Tibial nerve (tissue), 4 donors: ENCODE data around the gene PLEKHG4B. TPM values are rescaled to one million over a fixed set of nuclear protein-coding genes. Genes with fewer than 3 reads are reported as not detected.
"Not testable (repeated sequence)": the region's sequence is repeated elsewhere in the genome, so short reads cannot be mapped to it uniquely, and the experiment has no call there.

Experiments used
- DNase-seq, 2 donors: peaks; one replicate each; pipeline ENCODE4 v3.0.0-alpha.2; 2019; ENCODE audit warnings: low spot score in 2 of 2
- H3K27ac ChIP-seq, 4 donors: fragments of 200-600 bp; sonication (generic) in 3 of 4; one replicate each; pipeline ENCODE4 v1.5.1; 2017 to 2019; ENCODE audit warnings: mild to moderate bottlenecking in 1 of 4
- H3K27me3 ChIP-seq, 2 donors: fragments of 200-600 bp; sonication (generic) in 1 of 2; one replicate each; pipeline versions ENCODE4 v1.5.1 to v1.6.0; 2017 to 2019
- H3K36me3 ChIP-seq, 3 donors: fragments of 200-600 bp; sonication (generic); one replicate each; pipeline ENCODE4 v1.5.1; 2018 to 2019
- H3K4me1 ChIP-seq, 4 donors: fragments of 200-600 bp; sonication (generic) in 3 of 4; one replicate each; pipeline ENCODE4 v1.5.1; 2017 to 2019
- H3K4me3 ChIP-seq, 4 donors: fragments of 200-600 bp; sonication (generic) in 3 of 4; one replicate each; pipeline ENCODE4 v1.5.1; 2017 to 2019; ENCODE audit warnings: mild to moderate bottlenecking in 1 of 4, moderate library complexity in 1 of 4
- H3K9me3 ChIP-seq, 4 donors: fragments of 200-600 bp; sonication (generic) in 3 of 4; one replicate each; pipeline ENCODE4 v1.5.1; 2017 to 2019
- EP300 ChIP-seq, 2 donors: sonication (generic); formaldehyde crosslinking; IDR thresholded peaks; one replicate each; pipeline ENCODE4 v1.6.1; 2017; ENCODE audit warnings: antibody characterized with exemption in 2 of 2, mild to moderate bottlenecking in 1 of 2
- POLR2A ChIP-seq, 2 donors: fragments of 450-650 bp; IDR thresholded peaks; one replicate each; pipeline ENCODE4 v1.6.1; 2017; ENCODE audit warnings: antibody characterized with exemption in 2 of 2, mild to moderate bottlenecking in 2 of 2, moderate library complexity in 2 of 2
- WGBS, 2 donors: methylation state at CpG; one replicate each; pipeline ENCODE4 v1.1.5; 2018; 5-methylcytosine and 5-hydroxymethylcytosine counted together
- total RNA-seq, 4 donors: library from RNA; depleted of rRNA; stranded (reverse); fragments of >200 nt; gene quantifications; one replicate each; pipeline ENCODE4 v1.1.0, GENCODE V29; 2016
- TF ChIP-seq, protein P1 (sequence below), 5 experiments: fragments of 200-600 bp in 3 of 5; fragments of 450-650 bp in 2 of 5; sonication (generic) in 3 of 5; IDR thresholded peaks; one replicate each; pipeline ENCODE4 v1.5.1; 2016 to 2019; ENCODE audit warnings: antibody characterized with exemption in 5 of 5, mild to moderate bottlenecking in 3 of 5, moderate library complexity in 2 of 5

Gene PLEKHG4B
- total RNA-seq, 4 donors from 2014 or later, result under 0.01 to 0.42 (median 0.26) TPM

DNA sequence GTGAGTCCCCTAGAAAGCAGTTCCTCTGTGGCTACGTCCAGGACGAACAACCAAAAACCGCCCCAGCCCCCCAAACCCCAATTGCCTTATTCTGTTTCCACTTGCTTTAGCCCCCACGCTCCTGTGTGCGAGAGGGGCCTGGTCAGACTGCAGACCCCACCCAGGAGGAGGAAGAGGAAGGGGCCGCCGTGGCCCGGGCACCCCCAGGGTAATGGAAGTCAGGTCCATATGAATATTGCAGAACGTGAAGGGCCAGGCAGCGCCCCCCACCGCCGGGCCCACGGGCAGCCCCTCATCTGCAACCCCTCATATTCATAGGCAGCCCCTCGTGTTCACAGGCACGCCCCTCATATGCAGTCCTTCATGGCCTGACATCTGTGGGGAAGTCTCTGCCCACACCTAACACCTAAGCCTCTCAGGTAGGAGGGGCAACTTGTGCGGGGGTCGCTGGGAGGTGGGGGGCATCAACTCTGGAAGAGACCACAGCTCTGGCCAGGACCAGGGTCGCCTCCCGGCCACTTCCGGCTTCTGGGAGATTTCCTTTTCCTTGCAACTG is 37.7 kb upstream of the PLEKHG4B start:
- WGBS, 2 donors, result 18 to 22% methylated on average over 18 to 20 of the region's 20 CpGs
- Histone ChIP-seq H3K27me3 (peaks cover 0 to 32% of the 10 kb centered on the region in 2 donors), H3K4me3 (peak overlapping the region in 2 of 4 donors; percentile 31 to 52), H3K9me3 (peaks cover 0 to 7% (median 0%) of the 10 kb centered on the region in 4 donors), H3K36me3 (no peaks in the 10 kb centered on the region), H3K27ac (no peak overlapping the region), H3K4me1 (peaks cover 0 to 16% (median 0%) of the 10 kb centered on the region in 4 donors)
- DNase-seq, result no peak
- TF ChIP-seq POLR2A (IDR thresholded peaks at IDR 0.05), result no peak
- no peak for TF ChIP-seq EP300 (IDR thresholded peaks at IDR 0.05)
- TF ChIP-seq, protein P1, sequence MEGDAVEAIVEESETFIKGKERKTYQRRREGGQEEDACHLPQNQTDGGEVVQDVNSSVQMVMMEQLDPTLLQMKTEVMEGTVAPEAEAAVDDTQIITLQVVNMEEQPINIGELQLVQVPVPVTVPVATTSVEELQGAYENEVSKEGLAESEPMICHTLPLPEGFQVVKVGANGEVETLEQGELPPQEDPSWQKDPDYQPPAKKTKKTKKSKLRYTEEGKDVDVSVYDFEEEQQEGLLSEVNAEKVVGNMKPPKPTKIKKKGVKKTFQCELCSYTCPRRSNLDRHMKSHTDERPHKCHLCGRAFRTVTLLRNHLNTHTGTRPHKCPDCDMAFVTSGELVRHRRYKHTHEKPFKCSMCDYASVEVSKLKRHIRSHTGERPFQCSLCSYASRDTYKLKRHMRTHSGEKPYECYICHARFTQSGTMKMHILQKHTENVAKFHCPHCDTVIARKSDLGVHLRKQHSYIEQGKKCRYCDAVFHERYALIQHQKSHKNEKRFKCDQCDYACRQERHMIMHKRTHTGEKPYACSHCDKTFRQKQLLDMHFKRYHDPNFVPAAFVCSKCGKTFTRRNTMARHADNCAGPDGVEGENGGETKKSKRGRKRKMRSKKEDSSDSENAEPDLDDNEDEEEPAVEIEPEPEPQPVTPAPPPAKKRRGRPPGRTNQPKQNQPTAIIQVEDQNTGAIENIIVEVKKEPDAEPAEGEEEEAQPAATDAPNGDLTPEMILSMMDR (IDR thresholded peaks at IDR 0.05), result no peak

DNA sequence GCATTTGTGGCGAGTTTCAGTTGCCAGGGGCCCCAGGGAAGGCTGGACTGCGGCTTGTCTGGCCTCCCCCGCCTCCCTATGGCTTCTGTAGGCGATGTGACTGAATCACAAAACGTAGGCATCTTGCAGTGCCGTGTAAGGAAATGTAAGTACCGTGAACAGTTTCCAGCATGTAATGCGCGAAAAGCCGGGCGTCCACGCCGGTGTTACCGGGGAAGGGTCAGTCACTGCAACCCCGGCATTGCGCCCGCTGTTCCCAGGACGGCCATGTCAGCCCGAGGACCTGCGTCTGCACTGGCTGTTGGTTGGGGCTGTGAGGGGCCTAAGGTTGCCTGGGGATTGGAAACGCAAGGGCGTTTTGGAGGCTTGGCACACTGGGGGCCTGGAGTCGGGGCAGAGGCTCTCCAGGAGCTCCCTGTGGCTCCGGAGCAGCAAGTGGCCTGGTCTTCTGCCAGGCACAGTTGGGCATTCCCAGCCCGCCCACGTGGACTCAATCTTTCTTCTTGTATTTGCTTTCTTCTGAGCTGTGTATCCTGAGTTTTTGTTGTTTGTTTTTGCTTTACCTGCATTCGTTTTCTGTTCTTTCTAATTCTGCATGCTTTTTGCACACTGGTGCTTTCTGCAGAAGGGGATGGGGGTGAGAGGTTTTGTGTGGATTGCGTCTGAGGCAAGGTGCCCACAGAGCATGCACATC is 36.9 kb upstream of the PLEKHG4B start:
- Histone ChIP-seq H3K4me3 (no peak overlapping the region), H3K9me3 (peaks cover 0 to 7% (median 0%) of the 10 kb centered on the region in 4 donors), H3K4me1 (peaks cover 0 to 16% (median 0%) of the 10 kb centered on the region in 4 donors), H3K36me3 (no peaks in the 10 kb centered on the region), H3K27me3 (peaks cover 0 to 32% of the 10 kb centered on the region in 2 donors), H3K27ac (no peak overlapping the region)
- no peak for TF ChIP-seq EP300 (IDR thresholded peaks at IDR 0.05)
- no peak for DNase-seq
- WGBS, 2 donors, result 85 to 88% methylated on average over 28 of the region's 28 CpGs

DNA sequence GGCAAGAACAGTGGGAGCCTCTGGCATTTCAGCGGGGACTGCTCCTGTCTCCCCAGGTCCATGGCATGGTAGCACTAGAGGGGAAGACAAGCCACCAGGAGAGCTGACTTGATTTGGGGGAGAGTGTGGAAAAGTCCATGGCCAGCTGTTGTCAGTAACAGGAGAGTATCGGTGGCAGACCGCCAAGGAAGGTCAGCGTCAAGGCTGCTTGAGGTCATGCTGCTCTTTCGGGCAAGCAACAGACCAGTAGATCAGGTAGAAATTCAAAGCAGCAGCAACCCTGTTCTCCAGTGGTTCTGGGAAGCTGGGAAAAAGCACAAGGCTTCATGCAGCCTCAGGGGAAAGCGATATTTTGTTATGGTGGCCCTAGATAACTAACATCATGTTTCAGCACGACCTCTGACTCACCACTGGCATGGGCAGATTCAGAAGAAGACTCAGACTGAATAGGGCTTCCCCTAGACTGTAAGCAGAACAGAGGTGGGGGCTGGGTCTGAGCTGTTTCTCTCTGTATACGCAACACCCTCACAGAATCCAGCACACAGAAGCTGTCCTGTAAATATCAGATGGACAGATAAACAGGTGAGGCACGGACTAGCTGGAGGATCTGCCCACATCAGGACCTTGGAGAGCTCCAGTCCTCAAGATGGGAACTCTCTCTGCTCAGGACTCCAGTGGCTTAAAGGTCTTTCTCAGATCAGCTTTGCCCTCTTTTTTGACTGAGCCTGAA is 35.2 kb upstream of the PLEKHG4B start:
- Histone ChIP-seq H3K27me3 (peaks cover 0 to 32% of the 10 kb centered on the region in 2 donors), H3K4me1 (peaks cover 0 to 16% (median 0%) of the 10 kb centered on the region in 4 donors), H3K4me3 (no peak overlapping the region), H3K9me3 (peaks cover 0 to 3% (median 0%) of the 10 kb centered on the region in 4 donors), H3K36me3 (no peaks in the 10 kb centered on the region), H3K27ac (no peak overlapping the region)
- 72 to 75% methylated on average over 9 of the region's 9 CpGs for WGBS, 2 donors
- TF ChIP-seq POLR2A (IDR thresholded peaks at IDR 0.05), result no peak
- TF ChIP-seq, protein P1 (IDR thresholded peaks at IDR 0.05), result no peak
- no peak for TF ChIP-seq EP300 (IDR thresholded peaks at IDR 0.05)
- DNase-seq, result no peak

DNA sequence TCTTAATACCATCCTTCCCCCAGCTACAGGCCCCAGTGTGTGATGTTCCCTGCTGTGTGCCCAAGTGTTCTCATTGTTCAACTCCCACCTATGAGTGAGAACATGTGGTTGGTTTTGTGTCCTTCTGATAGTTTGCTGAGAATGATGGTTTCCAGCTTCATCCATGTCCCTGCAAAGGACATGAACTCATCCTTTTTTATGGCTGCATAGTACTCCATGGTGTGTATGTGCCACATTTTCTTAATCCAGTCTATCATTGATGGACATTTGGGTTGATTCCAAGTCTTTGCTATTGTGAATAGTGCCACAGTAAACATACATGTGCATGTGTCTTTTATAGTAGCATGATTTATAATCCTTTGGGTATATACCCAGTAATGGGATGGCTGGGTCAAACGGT is 31.7 kb upstream of the PLEKHG4B start:
- not testable (repeated sequence) for H3K27me3 ChIP-seq, H3K9me3 ChIP-seq, H3K4me3 ChIP-seq, H3K36me3 ChIP-seq, DNase-seq, H3K27ac ChIP-seq, H3K4me1 ChIP-seq
- WGBS, 2 donors, result 68 to 69% methylated on average over 1 of the region's 1 CpG

DNA sequence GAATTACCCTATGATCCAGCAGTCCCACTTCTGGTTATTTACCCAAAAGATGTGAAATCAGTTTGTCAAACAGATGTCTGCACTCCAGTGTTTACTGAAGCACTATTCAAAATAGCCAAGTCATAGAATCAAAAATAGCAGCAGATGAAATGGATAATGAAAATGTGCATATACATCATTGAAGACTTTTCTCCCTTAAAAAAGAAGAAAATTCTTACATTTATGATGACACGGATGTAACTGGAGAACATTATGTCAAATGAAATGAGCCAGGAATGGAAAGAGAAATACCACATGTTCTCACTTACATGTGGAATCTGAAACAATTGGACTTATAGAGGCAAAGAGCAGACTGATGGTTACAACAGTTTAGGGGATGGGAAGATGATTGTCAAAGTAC is 21.5 kb upstream of the PLEKHG4B start:
- Histone ChIP-seq H3K27me3 (no peaks in the 10 kb centered on the region), H3K36me3 (no peaks in the 10 kb centered on the region), H3K4me3 (no peak overlapping the region), H3K4me1 (no peaks in the 10 kb centered on the region), H3K27ac (no peak overlapping the region), H3K9me3 (peaks cover 0 to 13% (median 0%) of the 10 kb centered on the region in 4 donors)
- no peak for DNase-seq
- TF ChIP-seq, protein P1 (IDR thresholded peaks at IDR 0.05), result no peak
- TF ChIP-seq EP300 (IDR thresholded peaks at IDR 0.05) (no peak), POLR2A (IDR thresholded peaks at IDR 0.05) (no peak)
- 57 to 75% methylated on average over 1 of the region's 1 CpG for WGBS, 2 donors

DNA sequence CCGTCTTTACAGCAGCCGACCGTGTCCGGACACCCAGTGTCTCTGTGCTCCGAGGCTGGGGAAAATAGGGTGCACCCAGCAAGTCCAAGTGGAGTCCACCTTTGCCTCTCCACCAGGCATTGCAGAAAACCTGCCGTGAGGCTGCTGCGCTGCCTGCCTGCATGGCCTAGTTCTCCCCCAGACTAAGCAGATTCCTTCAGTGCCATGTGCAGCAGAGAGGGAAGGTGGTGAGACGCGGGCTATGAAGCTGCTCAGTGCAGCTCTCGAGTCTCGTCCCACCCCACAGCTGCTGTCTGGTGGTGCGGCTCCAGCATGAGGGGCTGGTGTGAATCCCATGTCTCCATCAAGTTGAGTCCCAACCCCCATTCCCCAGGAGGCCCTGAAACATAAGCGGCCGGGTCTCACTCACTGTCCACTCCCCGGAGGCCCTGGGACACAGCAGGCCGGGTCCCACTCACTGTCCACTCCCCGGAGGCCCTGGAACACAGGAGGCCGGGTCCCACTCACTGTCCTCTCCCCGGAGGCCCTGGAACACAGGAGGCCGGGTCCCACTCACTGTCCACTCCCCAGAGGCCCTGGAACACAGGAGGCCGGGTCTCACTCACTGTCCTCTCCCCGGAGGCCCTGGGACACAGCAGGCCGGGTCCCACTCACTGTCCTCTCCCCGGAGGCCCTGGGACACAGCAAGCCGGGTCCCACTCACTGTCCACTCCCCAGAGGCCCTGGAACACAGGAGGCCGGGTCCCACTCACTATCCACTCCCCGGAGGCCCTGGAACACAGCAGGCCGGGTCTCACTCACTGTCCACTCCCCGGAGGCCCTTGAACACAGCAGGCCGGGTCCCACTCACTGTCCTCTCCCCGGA is 19.4 kb upstream of the PLEKHG4B start:
- not testable (repeated sequence) for H3K36me3 ChIP-seq, H3K27me3 ChIP-seq, H3K9me3 ChIP-seq, H3K4me1 ChIP-seq, H3K27ac ChIP-seq, H3K4me3 ChIP-seq, DNase-seq
- WGBS, 2 donors, result 88 to 93% methylated on average over 16 to 30 of the region's 31 CpGs

DNA sequence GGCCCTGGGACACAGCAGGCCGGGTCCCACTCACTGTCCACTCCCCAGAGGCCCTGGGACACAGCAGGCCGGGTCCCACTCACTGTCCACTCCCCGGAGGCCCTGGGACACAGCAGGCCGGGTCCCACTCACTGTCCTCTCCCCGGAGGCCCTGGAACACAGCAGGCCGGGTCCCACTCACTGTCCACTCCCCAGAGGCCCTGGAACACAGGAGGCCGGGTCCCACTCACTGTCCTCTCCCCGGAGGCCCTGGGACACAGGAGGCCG is 18.9 kb upstream of the PLEKHG4B start:
- not testable (repeated sequence) for H3K4me1 ChIP-seq, H3K36me3 ChIP-seq, H3K27me3 ChIP-seq, DNase-seq, H3K4me3 ChIP-seq, H3K9me3 ChIP-seq, H3K27ac ChIP-seq
- 87 to 88% methylated on average over 6 to 7 of the region's 9 CpGs for WGBS, 2 donors
